HepG2 (cell line): ENCODE results near the gene CRAMP1. TPM values are rescaled to one million over a fixed set of nuclear protein-coding genes. Genes with fewer than 3 reads are reported as not detected.

Experiments used
- ATAC-seq: fragments of 200-7000 bp; cut with Tn5 transposase; 3 replicates; pipeline ENCODE4 v1.9.1; 2020; ENCODE audit warnings: mild to moderate bottlenecking, moderate library complexity
- BruUV-seq: library from RNA; stranded (reverse); fragments of 400-500 nt; replicated peaks from 2 replicates; lab custom pipeline; 2021; lab: Mats Ljungman, UMichigan
- CTCF ChIA-PET: fragments of 300-600 bp; formaldehyde crosslinking; extraction: SDS; loops from one replicate; lab custom pipeline; 2021; ENCODE audit warnings: low total read pairs, inconsistent platforms, low intra/inter-chr PET ratio; lab: Yijun Ruan, JAX
- POLR2A ChIA-PET: fragments of 350-600 bp; sonication (Branson Sonifier 250); formaldehyde crosslinking; loops from one replicate; lab custom pipeline; 2020; ENCODE audit warnings: antibody characterized with exemption, inconsistent platforms; lab: Yijun Ruan, JAX
- DNase-seq: peaks from one replicate; pipeline ENCODE4 v3.0.0-alpha.2; 2015; ENCODE audit warnings: low spot score
- FAIRE-seq: peaks from 3 replicates; lab custom pipeline; 2011; peaks lifted over from hg19 to GRCh38; lab: Jason Lieb, UNC
- H2AFZ ChIP-seq: one replicate; pipeline ENCODE4 v1.6.1; 2011; ENCODE audit warnings: low read length, inconsistent platforms
- H3K27ac ChIP-seq: fragments of 300-600 bp; 3 replicates; pipeline ENCODE4 v1.8.0; 2011; ENCODE audit warnings: mixed run types, mild to moderate bottlenecking, mixed read lengths, low read length, inconsistent platforms; ENCODE audit not compliant: insufficient read depth; ENCODE audit errors: extremely low read length
- H3K27me3 ChIP-seq, 2 experiments: fragments of 200-600 bp in 1 of 2; 2 replicates in 1 of 2; 3 replicates in 1 of 2; pipeline versions ENCODE4 v1.6.0 to v1.8.0; 2011; ENCODE audit warnings: low read length in 2 of 2, mild to moderate bottlenecking in 2 of 2, moderate library complexity in 2 of 2, inconsistent platforms in 1 of 2; ENCODE audit not compliant: insufficient read depth in 2 of 2, control insufficient read depth in 1 of 2
- H3K36me3 ChIP-seq, 2 experiments: fragments of 200-600 bp in 1 of 2; replicated peaks in 1 of 2; 2 replicates in 1 of 2; 3 replicates in 1 of 2; pipeline versions ENCODE4 v1.5.1 to v1.8.0; 2011; ENCODE audit warnings: low read length in 2 of 2, inconsistent platforms in 1 of 2; ENCODE audit not compliant: insufficient read depth in 2 of 2, control insufficient read depth in 1 of 2
- H3K4me1 ChIP-seq: 2 replicates; pipeline ENCODE4 v1.5.1; 2012; ENCODE audit warnings: low read length, inconsistent platforms; ENCODE audit not compliant: insufficient read depth
- H3K4me2 ChIP-seq: 2 replicates; pipeline ENCODE4 v1.6.0; 2011; ENCODE audit warnings: low read depth, low read length, inconsistent platforms
- H3K4me3 ChIP-seq, 3 experiments: fragments of 200-600 bp in 1 of 3; sonication (generic), shearing (Covaris generic) in 1 of 3; replicated peaks in 1 of 3; 2 replicates each; pipeline ENCODE4 v1.5.1; 2011 to 2016; ENCODE audit warnings: low read length in 3 of 3, inconsistent platforms in 2 of 3, low read depth in 2 of 3, mild to moderate bottlenecking in 2 of 3, control low read depth in 1 of 3, mixed read lengths in 1 of 3; ENCODE audit not compliant: insufficient read depth in 1 of 3
- H3K79me2 ChIP-seq: one replicate; pipeline ENCODE4 v1.6.1; 2011; ENCODE audit warnings: low read length, inconsistent platforms; ENCODE audit not compliant: insufficient read depth
- H3K9ac ChIP-seq: 2 replicates; pipeline ENCODE4 v1.6.0; 2011; ENCODE audit warnings: mild to moderate bottlenecking, low read depth, low read length, inconsistent platforms; ENCODE audit not compliant: insufficient read depth
- H3K9me3 ChIP-seq: 2 replicates; pipeline ENCODE4 v1.5.1; 2012; ENCODE audit warnings: mild to moderate bottlenecking, low read length
- H4K20me1 ChIP-seq: 2 replicates; pipeline ENCODE4 v1.6.0; 2011; ENCODE audit warnings: inconsistent platforms, mild to moderate bottlenecking, low read length, moderate library complexity; ENCODE audit not compliant: insufficient read depth
- FOSL1 ChIP-seq: sonication (generic); formaldehyde crosslinking; IDR thresholded peaks from 2 replicates; pipeline ENCODE4 v1.9.0; 2021; ENCODE audit warnings: missing genetic modification reagents, borderline replicate concordance
- FOXP1 ChIP-seq, 2 experiments: fragments of 450-650 bp in 1 of 2; IDR thresholded peaks; 2 replicates each; pipeline ENCODE4 v1.6.1; 2017 to 2018; ENCODE audit warnings: antibody characterized with exemption in 1 of 2
- NR2F2 ChIP-seq: IDR thresholded peaks from 2 replicates; pipeline ENCODE4 v1.6.1; 2012; ENCODE audit warnings: low read depth, inconsistent platforms, borderline replicate concordance
- PAX8 ChIP-seq: sonication (generic); formaldehyde crosslinking; IDR thresholded peaks from 2 replicates; pipeline ENCODE4 v1.8.0; 2022; ENCODE audit warnings: mild to moderate bottlenecking, missing genetic modification reagents, borderline replicate concordance
- ZBTB2 ChIP-seq: sonication (generic); formaldehyde crosslinking; IDR thresholded peaks from 2 replicates; pipeline ENCODE4 v1.8.0; 2022; ENCODE audit warnings: low read depth, missing genetic modification reagents
- ZFY ChIP-seq: sonication (generic); formaldehyde crosslinking; IDR thresholded peaks from 2 replicates; pipeline ENCODE4 v1.4.0; 2020; ENCODE audit warnings: missing genetic modification reagents
- ZNF446 ChIP-seq: sonication (generic); formaldehyde crosslinking; IDR thresholded peaks from 2 replicates; pipeline ENCODE4 v1.5.0; 2020; ENCODE audit warnings: mild to moderate bottlenecking, missing genetic modification reagents
- ZNF790 ChIP-seq: sonication (generic); formaldehyde crosslinking; IDR thresholded peaks from 2 replicates; pipeline ENCODE4 v1.8.0; 2022; ENCODE audit warnings: missing genetic modification reagents, mild to moderate bottlenecking, borderline replicate concordance
- WGBS: methylation state at CpG from one replicate; pipeline ENCODE4 v1.1.6; 2017; ENCODE audit warnings: low lambda C conversion rate; 5-methylcytosine and 5-hydroxymethylcytosine counted together
- in situ Hi-C: cut with HindIII; loops from 2 replicates; pipeline ENCODE4 v1.10.0; 2017; ENCODE audit warnings: low pct_unique_long_range_greater_than_20kb; ENCODE audit not compliant: extremely low pct_ligation_motif_present
- intact Hi-C: fragments of 100-400 bp; cut with micrococcal nuclease; formaldehyde crosslinking; loops from one replicate; pipeline ENCODE4 v1.10.0; 2022; ENCODE audit not compliant: unreplicated experiment
- polyA plus RNA-seq, 8 experiments: library from polyadenylated mRNA; depleted of rRNA in 3 of 8; stranded (reverse) in 7 of 8; unstranded in 1 of 8; fragments of >200 nt; fragmentation: Illumina TruSeq in 4 of 8; extraction: Trizol in 4 of 8; gene quantifications; 2 replicates each; pipeline versions ENCODE4 v1.2.1 to v1.2.3, GENCODE V29; 2011 to 2016; ENCODE audit warnings: low read depth in 4 of 8, missing spikeins in 1 of 8, mixed read lengths in 1 of 8; ENCODE audit not compliant: insufficient read depth in 1 of 8
- total RNA-seq, 5 experiments: library from RNA; depleted of rRNA; stranded (reverse); fragments of >200 nt; fragmentation: Illumina TruSeq; extraction: Trizol; gene quantifications; 2 replicates each; pipeline ENCODE4 v1.2.3, GENCODE V29; 2016; ENCODE audit warnings: low read depth in 1 of 5
- TF ChIP-seq, protein P1 (sequence below): sonication (generic); formaldehyde crosslinking; IDR thresholded peaks from 2 replicates; pipeline ENCODE4 v1.5.1; 2020; ENCODE audit warnings: mild to moderate bottlenecking, missing genetic modification reagents, moderate library complexity

The CRAMP1 gene
- total and polyA plus RNA-seq, 2 of the 13 experiments (the other 11 are each of a cell fraction or from before 2014, with no cell fraction given): 6.8 to 9.7 TPM

- TF ChIP-seq ZNF446 (CRISPR knock-in tag) (no peak), ZBTB2 (CRISPR knock-in tag) (no peak), FOXP1 (IDR thresholded peaks at IDR 0.05) (no peak), FOXP1 (CRISPR knock-in tag; IDR thresholded peaks at IDR 0.05) (peak; percentile 40; the same call in 1 of the 2 replicates)
Observed at GRCh38 chr16:1688807-1689560, 76.8 kb downstream of the CRAMP1 start (continued).

DNA sequence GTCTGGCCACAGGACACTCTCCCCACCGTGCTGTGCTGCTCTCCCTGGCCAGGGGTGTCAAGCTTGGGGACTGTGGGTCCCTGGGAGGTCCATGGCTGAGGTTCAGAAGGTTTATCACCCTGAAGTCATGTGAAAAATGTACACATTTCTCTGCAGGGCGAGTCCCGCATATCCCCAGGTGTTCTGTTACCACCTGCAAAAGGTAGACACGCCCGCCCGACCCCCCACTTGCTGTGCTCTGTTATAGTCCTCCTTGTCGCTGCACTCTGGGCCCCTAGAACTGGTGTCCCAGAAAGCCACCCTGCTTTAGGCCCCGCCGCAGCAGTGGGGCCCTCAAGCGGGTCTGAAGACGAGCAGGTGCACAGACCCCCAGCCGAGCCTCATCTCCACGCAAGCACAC lies 77.7 kb downstream of the CRAMP1 start:
- H4K20me1 ChIP-seq: peaks cover 6% of the 10 kb centered on the region; the same call in 1 of the 2 replicates
- CTCF ChIA-PET: no interaction called here
- no peak overlapping the region; the same call in 1 of the 2 replicates for H3K4me2 ChIP-seq
- peak overlapping the region; percentile 76 for H3K27ac ChIP-seq
- peaks cover 17 to 79% of the 10 kb centered on the region in 2 experiments for H3K36me3 ChIP-seq
- H3K9ac ChIP-seq: peak overlapping the region; percentile 44; the same call in 1 of the 2 replicates
- TF ChIP-seq ZFY (CRISPR knock-in tag): no peak
- TF ChIP-seq, protein P1, sequence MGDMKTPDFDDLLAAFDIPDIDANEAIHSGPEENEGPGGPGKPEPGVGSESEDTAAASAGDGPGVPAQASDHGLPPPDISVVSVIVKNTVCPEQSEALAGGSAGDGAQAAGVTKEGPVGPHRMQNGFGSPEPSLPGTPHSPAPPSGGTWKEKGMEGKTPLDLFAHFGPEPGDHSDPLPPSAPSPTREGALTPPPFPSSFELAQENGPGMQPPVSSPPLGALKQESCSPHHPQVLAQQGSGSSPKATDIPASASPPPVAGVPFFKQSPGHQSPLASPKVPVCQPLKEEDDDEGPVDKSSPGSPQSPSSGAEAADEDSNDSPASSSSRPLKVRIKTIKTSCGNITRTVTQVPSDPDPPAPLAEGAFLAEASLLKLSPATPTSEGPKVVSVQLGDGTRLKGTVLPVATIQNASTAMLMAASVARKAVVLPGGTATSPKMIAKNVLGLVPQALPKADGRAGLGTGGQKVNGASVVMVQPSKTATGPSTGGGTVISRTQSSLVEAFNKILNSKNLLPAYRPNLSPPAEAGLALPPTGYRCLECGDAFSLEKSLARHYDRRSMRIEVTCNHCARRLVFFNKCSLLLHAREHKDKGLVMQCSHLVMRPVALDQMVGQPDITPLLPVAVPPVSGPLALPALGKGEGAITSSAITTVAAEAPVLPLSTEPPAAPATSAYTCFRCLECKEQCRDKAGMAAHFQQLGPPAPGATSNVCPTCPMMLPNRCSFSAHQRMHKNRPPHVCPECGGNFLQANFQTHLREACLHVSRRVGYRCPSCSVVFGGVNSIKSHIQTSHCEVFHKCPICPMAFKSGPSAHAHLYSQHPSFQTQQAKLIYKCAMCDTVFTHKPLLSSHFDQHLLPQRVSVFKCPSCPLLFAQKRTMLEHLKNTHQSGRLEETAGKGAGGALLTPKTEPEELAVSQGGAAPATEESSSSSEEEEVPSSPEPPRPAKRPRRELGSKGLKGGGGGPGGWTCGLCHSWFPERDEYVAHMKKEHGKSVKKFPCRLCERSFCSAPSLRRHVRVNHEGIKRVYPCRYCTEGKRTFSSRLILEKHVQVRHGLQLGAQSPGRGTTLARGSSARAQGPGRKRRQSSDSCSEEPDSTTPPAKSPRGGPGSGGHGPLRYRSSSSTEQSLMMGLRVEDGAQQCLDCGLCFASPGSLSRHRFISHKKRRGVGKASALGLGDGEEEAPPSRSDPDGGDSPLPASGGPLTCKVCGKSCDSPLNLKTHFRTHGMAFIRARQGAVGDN (CRISPR knock-in tag): peak; percentile 26; the same call in 1 of the 2 replicates
- TF ChIP-seq ZNF790 (CRISPR knock-in tag): no peak
- no peak for TF ChIP-seq FOSL1 (CRISPR knock-in tag)
- no peak for TF ChIP-seq NR2F2
- TF ChIP-seq PAX8: no peak
- peaks cover 35% of the 10 kb centered on the region for H3K4me1 ChIP-seq
- no peak overlapping the region for H3K4me3 ChIP-seq
- no peaks in the 10 kb centered on the region for H3K9me3 ChIP-seq
- 96% methylated on average over 11 of the region's 13 CpGs for WGBS
- intact Hi-C loops (no loop called here), in situ Hi-C loops (no loop called here)
- DNase-seq: no peak
- H3K79me2 ChIP-seq: peaks cover 64% of the 10 kb centered on the region
- ATAC-seq: no peak
- POLR2A ChIA-PET: interaction anchor here (1.3 to 2.1 kb wide), 2 partner anchors 12 to 16 kb away, joined by 7 to 12 read pairs; partner anchors contain the start of genes JPT2 and MAPK8IP3
- no peaks in the 10 kb centered on the region for H3K27me3 ChIP-seq
- H2AFZ ChIP-seq: no peak overlapping the region
- FAIRE-seq: no peak
- BruUV-seq: no TSS peak
